ENCODE data around the gene FER. TPM values are rescaled to one million over a fixed set of nuclear protein-coding genes. Genes with fewer than 3 reads are reported as not detected.

The FER gene
- total and polyA plus RNA-seq, 2 of the 8 experiments (the other 6 are each of a cell fraction or from before 2014, with no cell fraction given) = 1.3 to 15.8 TPM

DNA sequence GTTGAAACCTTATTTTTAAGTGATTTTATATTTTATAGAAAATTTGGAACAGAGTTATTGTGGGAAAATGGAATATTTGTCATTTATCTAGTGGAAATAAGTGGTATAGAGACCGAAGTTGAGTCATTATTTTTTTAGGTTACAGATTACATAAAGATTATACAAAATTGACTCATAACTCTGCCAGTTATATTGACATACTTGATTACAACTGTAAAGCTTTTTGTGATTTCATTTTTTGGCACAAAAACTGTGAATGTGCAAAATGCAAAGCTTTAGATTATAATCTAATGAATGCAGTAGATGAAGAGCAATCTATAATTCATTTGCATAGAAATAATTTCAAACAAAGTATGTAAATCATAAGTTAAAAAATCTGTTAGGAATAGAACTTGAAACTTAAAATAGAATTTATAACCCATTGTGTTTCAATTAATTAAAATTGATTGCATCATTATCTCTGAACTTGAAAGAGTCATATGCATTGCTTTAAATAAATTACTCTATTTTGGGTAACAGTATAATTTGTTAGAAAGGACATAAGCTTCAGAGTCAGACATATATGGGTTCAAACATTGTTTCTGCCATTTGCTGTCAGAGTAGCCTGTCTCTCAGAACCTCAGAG, 280.4 kb downstream of the FER start:
- no peak overlapping the region for H3K4me2 ChIP-seq (ENCODE audit: insufficient read depth in 1 of 2, low read depth in 2 of 2, low read length in 2 of 2)
- no peak overlapping the region for H2AK5ac ChIP-seq (ENCODE audit: low read depth, low read length)
- H2AFZ ChIP-seq (ENCODE audit: low read length) = no peak overlapping the region
- 95% methylated on average over 1 of the region's 1 CpG; no CpG with 5 or more reads in 1 of the 2 experiments for WGBS, 2 experiments (ENCODE audit: extremely low coverage in 1 of 2, insufficient coverage in 1 of 2, insufficient read length in 1 of 2, insufficient replicate concordance in 2 of 2, low coverage in 1 of 2, low lambda C conversion rate in 2 of 2, missing lambda C conversion rate in 1 of 2)
- no peak overlapping the region for H3K23ac ChIP-seq (ENCODE audit: insufficient read length)
- no peak overlapping the region for H3K4ac ChIP-seq (replicated peaks; ENCODE audit: insufficient read length, low read depth, low read length)
- no peaks in the 10 kb centered on the region for H3K4me1 ChIP-seq (replicated peaks in 1 of 4; ENCODE audit: control insufficient read depth in 3 of 4, insufficient read depth in 4 of 4, low read length in 3 of 4)
- FAIRE-seq (no peak), DNase-seq (ENCODE audit: low read depth in 1 of 2, low spot score in 2 of 2) (no peak)
- no peaks in the 10 kb centered on the region for H3K9me3 ChIP-seq (ENCODE audit: insufficient read depth in 2 of 2, low read depth in 1 of 2, low read length in 1 of 2)
- no peak overlapping the region for H3K9ac ChIP-seq (replicated peaks in 1 of 4; ENCODE audit: extremely low read depth in 1 of 4, low read depth in 3 of 4, low read length in 3 of 4)
- no peak overlapping the region for H2BK20ac ChIP-seq (ENCODE audit: low read length)
- no peaks in the 10 kb centered on the region for H3K79me1 ChIP-seq (ENCODE audit: low read depth, low read length)
- no peaks in the 10 kb centered on the region for H3K36me3 ChIP-seq (ENCODE audit: control insufficient read depth in 2 of 4, insufficient read depth in 4 of 4, low read length in 3 of 4)
- POLR2A ChIA-PET (ENCODE audit: partially characterized antibody) = no interaction called here
- no peak overlapping the region for H2BK12ac ChIP-seq (ENCODE audit: low read depth, low read length)
- CTCF ChIA-PET (ENCODE audit: partially characterized antibody) = no interaction called here
- H3K79me2 ChIP-seq (ENCODE audit: control insufficient read depth in 1 of 2, insufficient read depth in 2 of 2, low read length in 2 of 2) = no peaks in the 10 kb centered on the region
- H2BK120ac ChIP-seq (replicated peaks; ENCODE audit: low read depth, low read length) = no peak overlapping the region
- H3K27ac ChIP-seq (ENCODE audit: low read depth, low read length) = no peak overlapping the region
- no peak overlapping the region for H4K91ac ChIP-seq (replicated peaks; ENCODE audit: insufficient read length, low read length)
- no peak overlapping the region for H3K4me3 ChIP-seq (ENCODE audit: extremely low read depth in 1 of 4, insufficient read depth in 2 of 4, low read depth in 3 of 4, low read length in 4 of 4)
- no peak overlapping the region for H4K8ac ChIP-seq (ENCODE audit: extremely low read depth, insufficient read depth, low read length)
- no peak overlapping the region for H3K56ac ChIP-seq (replicated peaks; ENCODE audit: insufficient read length, low read depth, low read length)
- no peak for TF ChIP-seq CBX8 (IDR thresholded peaks at IDR 0.05; ENCODE audit: borderline replicate concordance, low read depth, low read length)
- no peak for TF ChIP-seq CBX5 (IDR thresholded peaks at IDR 0.05; ENCODE audit: low read depth, low read length)
- TF ChIP-seq SP4 (IDR thresholded peaks at IDR 0.05; ENCODE audit: low read length) = no peak
- TF ChIP-seq SIX5 (IDR thresholded peaks at IDR 0.05; ENCODE audit: low read depth, low read length) = no peak
- TF ChIP-seq SRF (IDR thresholded peaks at IDR 0.05; ENCODE audit: low read depth, low read length) = no peak
- no peak for TF ChIP-seq EP300 (IDR thresholded peaks at IDR 0.05; ENCODE audit: borderline replicate concordance in 1 of 2, low read depth in 2 of 2, low read length in 2 of 2)
- no peak for TF ChIP-seq SP2 (IDR thresholded peaks at IDR 0.05; ENCODE audit: low read length)
- TF ChIP-seq KDM4A (IDR thresholded peaks at IDR 0.05; ENCODE audit: low read depth, low read length, severe bottlenecking) = no peak
- no peak overlapping the region for H2BK15ac ChIP-seq (ENCODE audit: low read length)
- no peaks in the 10 kb centered on the region for H3K27me3 ChIP-seq (replicated peaks in 1 of 4; ENCODE audit: control insufficient read depth in 3 of 4, extremely low read depth in 1 of 4, insufficient read depth in 3 of 4, low read length in 3 of 4)
- H4K5ac ChIP-seq (ENCODE audit: insufficient read length, low read depth, low read length) = no peak overlapping the region
- H3K18ac ChIP-seq (ENCODE audit: extremely low read depth, low read length) = no peak overlapping the region
- H3K23me2 ChIP-seq (ENCODE audit: low read depth, low read length) = no peaks in the 10 kb centered on the region
- H3K14ac ChIP-seq (ENCODE audit: insufficient read length) = no peak overlapping the region
- H2BK5ac ChIP-seq (ENCODE audit: low read depth, low read length) = no peak overlapping the region
- H4K20me1 ChIP-seq (replicated peaks in 1 of 2; ENCODE audit: control insufficient read depth in 1 of 2, insufficient read depth in 2 of 2, low read length in 2 of 2) = no peaks in the 10 kb centered on the region
